GM12874 (cell line): Measurements from ENCODE around the gene CHPT1.

ENCODE experiments used
- CTCF ChIP-seq: IDR thresholded peaks from 2 replicates; pipeline ENCODE4 v1.5.1; 2011; ENCODE audit warnings: low read depth, mild to moderate bottlenecking, control low read depth, low read length, moderate library complexity; ENCODE audit not compliant: insufficient read depth

Gene CHPT1

GRCh38 chr12:101768781-101769180 is 71.3 kb downstream of the CHPT1 start:
- TF ChIP-seq CTCF = no peak

- TF ChIP-seq CTCF = no peak
These were observed 72.4 kb downstream of the CHPT1 start for GRCh38 chr12:101769865-101770264.

GRCh38 chr12:101772012-101772775 is 74.8 kb downstream of the CHPT1 start:
- TF ChIP-seq CTCF = no peak

DNA sequence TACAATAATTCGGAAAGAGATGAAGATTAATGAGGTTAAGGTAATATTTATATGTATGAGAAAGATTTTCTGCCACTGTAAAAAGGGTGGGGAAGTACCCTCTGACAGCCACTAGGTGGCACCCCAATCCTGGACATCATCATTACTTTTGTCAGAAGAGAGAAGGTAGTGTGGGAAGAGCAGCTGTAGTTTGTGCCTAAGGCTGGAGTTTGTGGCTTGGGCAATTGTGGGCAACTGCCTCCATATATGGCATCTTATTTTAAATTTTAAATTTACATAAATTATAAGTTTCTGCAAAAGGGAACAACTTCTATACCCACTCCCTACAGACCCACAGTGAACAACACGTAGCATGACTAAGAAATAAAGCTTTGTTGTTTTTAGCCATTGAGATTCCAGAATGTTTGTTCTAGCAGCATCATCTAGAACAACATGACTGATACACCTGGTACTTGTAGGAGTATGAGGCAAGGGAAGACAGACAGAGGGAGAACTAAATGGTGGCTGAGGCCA is 76.3 kb downstream of the CHPT1 start:
- peak; percentile 70 for TF ChIP-seq CTCF

GRCh38 chr12:101775816-101776215 is 78.4 kb downstream of the CHPT1 start:
- TF ChIP-seq CTCF = no peak

DNA sequence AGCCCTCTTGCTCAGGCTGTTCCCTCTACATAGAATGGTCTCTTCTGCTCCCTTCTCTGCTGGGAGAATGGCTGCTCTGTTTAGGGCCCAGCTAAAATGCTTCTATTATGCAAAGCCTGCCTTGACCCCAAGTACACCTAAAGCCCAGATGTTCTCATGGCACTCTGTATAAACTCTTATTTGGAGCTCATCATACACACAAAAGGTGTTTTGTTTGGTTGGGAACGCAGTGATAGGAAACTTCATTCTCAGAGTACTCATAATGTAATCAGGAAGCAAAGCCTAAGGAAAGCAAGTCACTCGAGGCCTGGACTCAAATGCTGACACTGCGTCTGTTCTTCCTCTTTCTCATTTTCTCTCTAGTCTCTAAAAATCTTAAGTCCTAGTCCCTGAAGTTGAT is 80.0 kb downstream of the CHPT1 start:
- no peak for TF ChIP-seq CTCF

DNA sequence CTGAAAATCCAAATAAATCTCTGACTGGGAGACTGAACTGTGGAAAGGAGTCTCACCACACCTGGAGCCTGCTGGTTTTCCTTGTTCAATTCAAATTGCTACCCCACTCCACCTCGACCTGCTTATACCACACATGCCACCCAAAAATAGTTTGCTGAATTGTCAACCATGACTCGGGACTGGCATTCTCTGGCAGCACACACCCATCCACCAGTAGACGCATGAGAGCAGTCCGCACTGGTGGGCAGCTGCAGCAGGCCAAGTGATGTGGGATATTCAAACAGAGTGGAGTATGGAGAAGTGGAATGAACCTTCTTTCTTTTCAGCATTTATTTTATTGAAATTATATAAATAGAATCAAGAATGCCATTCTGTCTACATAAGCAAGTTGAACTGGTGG is 80.5 kb downstream of the CHPT1 start:
- no peak for TF ChIP-seq CTCF
